ENCODE measurements around the gene PCDHA1.

DNA sequence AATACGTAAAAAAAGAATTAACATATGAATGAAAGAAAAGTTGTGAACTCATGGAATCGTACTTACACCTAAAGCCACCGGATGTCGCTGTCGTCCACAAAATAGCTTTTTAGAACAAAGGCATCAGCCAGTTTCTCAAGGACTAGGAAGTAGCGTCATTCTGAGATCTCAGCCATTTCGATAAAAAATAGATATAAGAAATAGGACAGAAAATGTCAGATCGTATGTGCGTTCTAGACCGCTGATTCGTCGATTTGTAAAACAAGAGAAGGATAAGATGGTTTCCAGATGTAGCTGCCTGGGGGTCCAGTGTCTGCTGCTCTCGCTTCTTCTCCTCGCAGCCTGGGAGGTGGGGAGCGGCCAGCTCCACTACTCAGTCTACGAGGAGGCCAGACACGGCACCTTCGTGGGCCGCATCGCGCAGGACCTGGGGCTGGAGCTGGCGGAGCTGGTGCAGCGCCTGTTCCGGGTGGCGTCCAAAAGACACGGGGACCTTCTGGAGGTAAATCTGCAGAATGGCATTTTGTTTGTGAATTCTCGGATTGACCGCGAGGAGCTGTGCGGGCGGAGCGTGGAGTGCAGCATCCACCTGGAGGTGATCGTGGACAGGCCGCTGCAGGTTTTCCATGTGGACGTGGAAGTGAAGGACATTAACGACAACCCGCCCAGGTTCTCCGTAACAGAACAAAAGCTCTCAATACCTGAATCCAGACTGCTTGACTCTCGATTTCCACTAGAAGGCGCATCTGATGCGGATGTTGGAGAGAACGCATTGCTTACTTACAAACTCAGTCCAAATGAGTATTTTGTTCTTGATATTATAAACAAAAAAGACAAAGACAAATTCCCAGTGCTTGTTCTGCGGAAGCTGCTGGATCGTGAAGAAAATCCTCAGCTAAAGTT lies 70.1 kb downstream of the PCDHA1 start, which contains the start of gene PCDHA10:
- no peak for TF ChIP-seq GATA2 (IDR thresholded peaks at IDR 0.05; ENCODE audit: low read depth, low read length)
- TF ChIP-seq GATA3 (IDR thresholded peaks at IDR 0.05; ENCODE audit: low read depth, low read length): no peak
